OCI-LY3 (cell line): Measurements from ENCODE around the gene KIAA1328.

Experiments
- CTCF ChIP-seq: fragments of 200-600, 300-600 bp; sonication (generic); IDR thresholded peaks from 2 replicates; pipeline ENCODE4 v1.5.1; 2014; ENCODE audit warnings: antibody characterized with exemption, low read length, low read depth
- EZH2phosphoT487 ChIP-seq: fragments of 200-600 bp; shearing (Covaris generic); IDR thresholded peaks from 2 replicates; pipeline ENCODE4 v1.6.1; 2018; ENCODE audit warnings: antibody characterized with exemption, mixed run types, low read depth

GRCh38 chr18:37272226-37272625 lies 443.3 kb downstream of the KIAA1328 start:
- TF ChIP-seq CTCF (no peak), EZH2phosphoT487 (no peak)
